ENCODE measurements around the gene ZNF276.
"Not testable (repeated sequence)": the region's sequence is repeated elsewhere in the genome, so short reads cannot be mapped to it uniquely, and the experiment has no call there.

Gene ZNF276

GRCh38 chr16:89696670-89697128, 24.6 kb upstream of the ZNF276 start:
- no peak for DNase-seq

GRCh38 chr16:89697161-89697615, 24.1 kb upstream of the ZNF276 start:
- no peak for DNase-seq

GRCh38 chr16:89697616-89698331, 23.6 kb upstream of the ZNF276 start:
- no peak for DNase-seq

- not testable (repeated sequence) for DNase-seq
Measured at GRCh38 chr16:89698717-89699116, 22.6 kb upstream of the ZNF276 start.

GRCh38 chr16:89699629-89700099, 21.7 kb upstream of the ZNF276 start:
- not testable (repeated sequence) for DNase-seq

GRCh38 chr16:89700100-89700648, 21.2 kb upstream of the ZNF276 start:
- DNase-seq: peak; percentile 97

GRCh38 chr16:89700649-89701424, 20.5 kb upstream of the ZNF276 start:
- DNase-seq: peak; percentile 32

- peak; percentile 77 for DNase-seq
Measured at GRCh38 chr16:89701425-89702406, 19.6 kb upstream of the ZNF276 start, which contains the start of gene SPATA2L. TSS of gene SPATA2L (minus strand) at chr16:89701705. CDS start at chr16:89701232, 473 bp downstream.

- DNase-seq: no peak
Measured at GRCh38 chr16:89704281-89704680, 17.1 kb upstream of the ZNF276 start.

- no peak for DNase-seq
Measured at GRCh38 chr16:89705006-89705405, 16.3 kb upstream of the ZNF276 start.

GRCh38 chr16:89706518-89707260, 14.6 kb upstream of the ZNF276 start:
- no peak for DNase-seq

- DNase-seq: no peak
Measured at GRCh38 chr16:89707695-89708094, 13.6 kb upstream of the ZNF276 start.

- DNase-seq: no peak
Measured at GRCh38 chr16:89708481-89708931, 12.8 kb upstream of the ZNF276 start.

GRCh38 chr16:89709166-89709565, 12.2 kb upstream of the ZNF276 start:
- no peak for DNase-seq

GRCh38 chr16:89709716-89710432, 11.5 kb upstream of the ZNF276 start:
- DNase-seq: no peak

- DNase-seq: no peak
Measured at GRCh38 chr16:89710709-89711564, 10.4 kb upstream of the ZNF276 start.

GRCh38 chr16:89711601-89712273, 9.6 kb upstream of the ZNF276 start:
- DNase-seq: no peak

- no peak for DNase-seq
Measured at GRCh38 chr16:89712274-89712781, 9.0 kb upstream of the ZNF276 start.

- no peak for DNase-seq
Measured at GRCh38 chr16:89716493-89716892, 4.8 kb upstream of the ZNF276 start.
